HCT116 (cell line): ENCODE results near the gene SSX1.
"Not testable (repeated sequence)": the region's sequence is repeated elsewhere in the genome, so short reads cannot be mapped to it uniquely, and the experiment has no call there.

Source experiments
- ATF3 ChIP-seq: IDR thresholded peaks from 2 replicates; pipeline ENCODE4 v1.6.1; 2012
- CTCF ChIP-seq, 3 experiments: fragments of 200-600 bp in 1 of 3; sonication (generic) in 1 of 3; IDR thresholded peaks in 2 of 3; conservative IDR thresholded peaks in 1 of 3; 2 replicates each; pipeline ENCODE4 v1.5.1; 2012 to 2017; ENCODE audit warnings: low read depth in 2 of 3, low read length in 2 of 3, antibody characterized with exemption in 1 of 3, borderline replicate concordance in 1 of 3, control low read depth in 1 of 3, mild to moderate bottlenecking in 1 of 3, mixed read lengths in 1 of 3, mixed run types in 1 of 3, moderate library complexity in 1 of 3; ENCODE audit not compliant: insufficient read depth in 1 of 3
- EZH2 ChIP-seq: fragments of 200-600 bp; sonication (generic); IDR thresholded peaks from 2 replicates; pipeline ENCODE4 v1.6.1; 2017; ENCODE audit warnings: antibody characterized with exemption, mixed run types
- POLR2A ChIP-seq: IDR thresholded peaks from 2 replicates; pipeline ENCODE4 v1.7.0; 2011; ENCODE audit warnings: borderline replicate concordance; ENCODE audit not compliant: insufficient read depth, insufficient read length; ENCODE audit errors: extremely low read depth
- POLR2AphosphoS5 ChIP-seq: IDR thresholded peaks from 2 replicates; pipeline ENCODE4 v1.6.1; 2011; ENCODE audit warnings: mild to moderate bottlenecking, low read depth, low read length, moderate library complexity
- RAD21 ChIP-seq: IDR thresholded peaks from 2 replicates; pipeline ENCODE4 v1.6.1; 2012; ENCODE audit warnings: low read depth, mild to moderate bottlenecking
- REST ChIP-seq: IDR thresholded peaks from 2 replicates; pipeline ENCODE4 v1.6.1; 2012; ENCODE audit warnings: low read depth
- SIN3A ChIP-seq: IDR thresholded peaks from 2 replicates; pipeline ENCODE4 v1.6.1; 2012; ENCODE audit warnings: low read depth
- TCF7L2 ChIP-seq: IDR thresholded peaks from 2 replicates; pipeline ENCODE4 v1.7.0; 2011; ENCODE audit warnings: borderline replicate concordance, inconsistent platforms; ENCODE audit not compliant: insufficient read depth, insufficient read length; ENCODE audit errors: extremely low read depth
- YY1 ChIP-seq: IDR thresholded peaks from 2 replicates; pipeline ENCODE4 v1.6.1; 2011; ENCODE audit warnings: low read length, low read depth, moderate library complexity, mild to moderate bottlenecking; ENCODE audit not compliant: insufficient replicate concordance; ENCODE audit errors: extremely low read depth
- ZBTB33 ChIP-seq: IDR thresholded peaks from 2 replicates; pipeline ENCODE4 v1.6.1; 2011; ENCODE audit warnings: mild to moderate bottlenecking, low read length, moderate library complexity; ENCODE audit not compliant: insufficient replicate concordance; ENCODE audit errors: extremely low read depth
- ZFX ChIP-seq: fragments of 450-650 bp; IDR thresholded peaks from 2 replicates; pipeline ENCODE4 v1.6.1; 2017

- TF ChIP-seq CTCF (IDR thresholded peaks at IDR 0.05 in 2 of 3, conservative IDR thresholded peaks at IDR 0.05 in 1 of 3; ENCODE audit: borderline replicate concordance in 1 of 3, insufficient read depth in 1 of 3, low read depth in 2 of 3, low read length in 2 of 3); POLR2A; RAD21; ATF3; TCF7L2; ZBTB33; YY1; POLR2AphosphoS5; REST; EZH2; ZFX; SIN3A: not testable (repeated sequence)
Measured at GRCh38 chrX:48255062-48255796, at the start of gene SSX1.
